ENCODE results near the gene LONP1. TPM values are rescaled to one million over a fixed set of nuclear protein-coding genes. Genes with fewer than 3 reads are reported as not detected.
"Not testable (repeated sequence)": the region's sequence is repeated elsewhere in the genome, so short reads cannot be mapped to it uniquely, and the experiment has no call there.

LONP1 gene
- total and polyA plus RNA-seq, 9 donors: 25.5 to 77.2 (median 51.4) TPM

DNA sequence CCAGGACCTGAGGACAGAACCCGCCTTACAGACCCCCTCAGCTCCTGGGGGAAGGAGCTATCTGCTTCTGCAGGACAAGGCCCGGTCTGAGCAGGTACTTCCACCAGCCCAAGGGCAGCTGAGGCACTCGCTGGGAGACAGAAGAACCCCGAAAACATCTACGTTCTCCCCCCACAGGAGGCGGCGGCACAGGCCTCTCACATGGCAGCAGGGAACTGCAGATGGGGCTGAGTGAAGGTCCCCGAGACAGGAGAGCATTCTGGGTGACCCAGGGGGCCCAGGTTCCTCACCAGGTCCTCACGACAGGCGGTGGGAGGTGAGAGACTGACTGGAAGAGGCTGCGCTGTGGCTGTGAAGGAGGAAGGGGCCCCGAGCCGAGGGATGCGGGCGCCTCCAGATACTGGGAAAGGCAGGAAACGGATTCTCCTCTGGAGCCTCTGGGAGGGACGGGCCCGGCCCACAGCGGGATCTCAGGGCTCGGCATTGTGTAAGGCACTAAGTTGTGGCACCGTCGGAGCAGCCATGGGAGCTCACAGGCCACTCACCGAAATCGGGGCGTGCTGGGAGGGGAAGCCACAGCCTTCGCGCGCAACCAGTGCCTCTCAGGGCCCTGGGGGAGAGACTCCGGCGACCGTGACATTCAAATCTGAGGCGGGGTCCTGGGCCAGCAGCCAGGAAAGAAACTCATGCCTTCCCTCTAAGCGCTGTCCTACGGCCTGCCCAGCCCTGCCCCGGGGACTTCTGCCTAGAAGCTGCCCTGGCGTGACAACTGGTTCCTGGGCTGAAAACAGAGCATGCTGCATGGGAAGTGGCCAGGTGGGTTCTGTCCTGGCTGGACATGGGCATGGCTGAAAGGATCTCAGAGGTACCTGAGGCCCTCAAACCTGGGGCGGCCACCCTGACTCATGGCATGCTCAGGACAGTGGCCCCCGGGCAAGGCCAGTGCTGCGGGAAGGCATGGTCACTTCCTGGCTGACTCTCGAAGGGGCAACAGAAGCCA, 15.8 kb downstream of the LONP1 start:
- no peak overlapping the region for H3K4me3 ChIP-seq
- TF ChIP-seq, protein P1, sequence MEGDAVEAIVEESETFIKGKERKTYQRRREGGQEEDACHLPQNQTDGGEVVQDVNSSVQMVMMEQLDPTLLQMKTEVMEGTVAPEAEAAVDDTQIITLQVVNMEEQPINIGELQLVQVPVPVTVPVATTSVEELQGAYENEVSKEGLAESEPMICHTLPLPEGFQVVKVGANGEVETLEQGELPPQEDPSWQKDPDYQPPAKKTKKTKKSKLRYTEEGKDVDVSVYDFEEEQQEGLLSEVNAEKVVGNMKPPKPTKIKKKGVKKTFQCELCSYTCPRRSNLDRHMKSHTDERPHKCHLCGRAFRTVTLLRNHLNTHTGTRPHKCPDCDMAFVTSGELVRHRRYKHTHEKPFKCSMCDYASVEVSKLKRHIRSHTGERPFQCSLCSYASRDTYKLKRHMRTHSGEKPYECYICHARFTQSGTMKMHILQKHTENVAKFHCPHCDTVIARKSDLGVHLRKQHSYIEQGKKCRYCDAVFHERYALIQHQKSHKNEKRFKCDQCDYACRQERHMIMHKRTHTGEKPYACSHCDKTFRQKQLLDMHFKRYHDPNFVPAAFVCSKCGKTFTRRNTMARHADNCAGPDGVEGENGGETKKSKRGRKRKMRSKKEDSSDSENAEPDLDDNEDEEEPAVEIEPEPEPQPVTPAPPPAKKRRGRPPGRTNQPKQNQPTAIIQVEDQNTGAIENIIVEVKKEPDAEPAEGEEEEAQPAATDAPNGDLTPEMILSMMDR (IDR thresholded peaks at IDR 0.05): no peak
- TF ChIP-seq POLR2A (IDR thresholded peaks at IDR 0.05) (no peak), EP300 (IDR thresholded peaks at IDR 0.05) (no peak)
- no peak overlapping the region for H3K27ac ChIP-seq
- intact Hi-C loops (cut with DNase I): no loop called here
- no peaks in the 10 kb centered on the region for H3K4me1 ChIP-seq (ENCODE audit: insufficient read depth)
- 94% methylated on average over 38 to 40 of the region's 40 CpGs for WGBS, 3 donors
- no peaks in the 10 kb centered on the region for H3K9me3 ChIP-seq
- H3K27me3 ChIP-seq: no peaks in the 10 kb centered on the region
- no peak for DNase-seq
- H3K36me3 ChIP-seq: no peaks in the 10 kb centered on the region

DNA sequence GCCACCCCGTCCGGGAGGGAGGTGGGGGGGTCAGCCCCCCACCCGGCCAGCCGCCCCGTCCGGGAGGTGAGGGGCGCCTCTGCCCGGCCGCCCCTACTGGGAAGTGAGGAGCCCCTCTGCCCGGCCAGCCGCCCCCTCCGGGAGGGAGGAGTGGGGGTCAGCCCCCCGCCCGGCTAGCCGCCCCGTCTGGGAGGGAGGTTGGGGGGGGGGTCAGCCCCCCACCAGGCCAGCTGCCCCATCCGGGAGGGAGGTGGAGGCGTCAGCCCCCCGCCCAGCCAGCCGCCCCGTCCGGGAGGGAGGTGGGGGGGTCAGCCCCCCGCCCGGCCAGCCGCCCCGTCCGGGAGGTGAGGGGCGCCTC, 17.9 kb downstream of the LONP1 start:
- DNase-seq; H3K4me1 ChIP-seq (ENCODE audit: insufficient read depth); H3K9me3 ChIP-seq; intact Hi-C loops (cut with DNase I); H3K36me3 ChIP-seq; H3K27me3 ChIP-seq; H3K4me3 ChIP-seq; H3K27ac ChIP-seq: not testable (repeated sequence)
- 89 to 100% (median 91%) methylated on average over 2 to 18 of the region's 28 CpGs for WGBS, 3 donors

DNA sequence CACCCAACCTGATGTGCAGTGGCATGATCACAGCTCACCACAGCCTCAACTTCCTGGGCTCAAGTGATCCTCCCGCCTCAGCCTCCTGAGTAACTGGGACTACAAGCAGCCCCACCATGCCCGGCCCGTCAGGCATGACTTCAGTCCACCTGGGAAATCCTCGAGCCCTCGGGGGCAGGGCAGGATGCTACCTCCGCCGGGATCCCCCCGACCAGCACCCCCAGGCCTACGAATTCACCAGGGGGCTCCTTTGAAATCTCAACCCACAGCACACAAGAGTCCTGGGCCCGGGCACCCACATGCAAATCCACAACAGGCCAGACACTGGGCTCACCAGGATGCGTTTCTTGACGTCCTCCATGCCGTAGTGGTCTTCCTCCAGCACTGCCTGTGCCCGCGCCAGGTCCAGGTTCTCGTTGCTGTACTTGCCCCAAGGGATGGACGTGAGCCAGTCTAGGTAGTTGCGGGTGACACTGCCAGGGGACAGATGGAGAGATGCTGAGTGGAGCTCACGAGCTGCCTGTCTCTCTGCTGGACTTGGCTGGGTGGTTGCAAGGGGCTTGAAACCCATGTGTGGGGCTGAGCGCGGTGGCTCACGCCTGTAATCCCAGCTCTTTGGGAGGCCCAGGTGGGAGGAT, 19.4 kb downstream of the LONP1 start:
- H3K27ac ChIP-seq: no peak overlapping the region
- no peaks in the 10 kb centered on the region for H3K36me3 ChIP-seq
- H3K4me1 ChIP-seq (ENCODE audit: insufficient read depth): no peaks in the 10 kb centered on the region
- no peak overlapping the region for H3K4me3 ChIP-seq
- WGBS, 3 donors: 92 to 95% (median 93%) methylated on average over 22 of the region's 22 CpGs
- H3K27me3 ChIP-seq: no peaks in the 10 kb centered on the region
- peak in 1 of 5 donors; percentile 8 for DNase-seq
- H3K9me3 ChIP-seq: no peaks in the 10 kb centered on the region
- TF ChIP-seq, protein P1 (IDR thresholded peaks at IDR 0.05): no peak
- no peak for TF ChIP-seq EP300 (IDR thresholded peaks at IDR 0.05)
- TF ChIP-seq POLR2A (IDR thresholded peaks at IDR 0.05): no peak
- intact Hi-C loops (cut with DNase I): no loop called here

DNA sequence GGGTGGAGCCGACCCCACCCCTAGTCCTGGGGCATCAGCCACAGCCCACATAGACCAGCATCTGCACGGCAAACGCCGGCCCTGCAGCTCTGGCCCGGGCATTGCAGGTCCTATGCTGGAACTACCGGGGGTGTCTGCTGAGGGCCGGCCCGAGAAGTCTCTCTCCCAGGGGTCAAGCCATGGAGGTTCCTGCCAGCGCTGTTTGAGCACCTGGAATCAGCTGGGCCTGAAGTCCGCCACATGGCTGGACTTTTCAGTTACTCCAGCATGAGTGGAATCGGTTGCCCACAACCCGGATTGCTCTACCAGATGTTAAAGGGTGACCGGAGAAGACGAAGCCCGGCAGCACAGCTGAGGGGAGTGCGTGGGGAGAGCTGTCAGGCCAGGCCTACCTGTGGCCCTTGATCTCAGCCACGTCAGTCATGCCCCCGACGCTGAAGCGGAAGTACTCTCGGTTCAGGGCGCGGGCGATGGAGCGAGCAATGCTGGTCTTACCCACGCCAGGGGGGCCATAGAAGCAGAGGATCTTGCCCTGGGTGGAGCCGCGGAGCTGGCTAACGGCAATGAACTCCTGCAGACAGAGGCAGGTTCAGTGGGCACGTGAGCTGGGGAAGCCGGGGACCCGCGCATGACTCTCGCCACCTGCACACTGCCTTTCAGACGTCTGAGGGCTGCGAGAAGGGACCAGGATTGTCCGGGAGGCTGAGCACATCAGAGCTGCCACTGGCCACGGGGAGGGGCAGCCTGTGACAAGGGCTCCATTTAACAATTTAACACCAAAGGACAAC, 21.1 kb downstream of the LONP1 start:
- intact Hi-C loops (cut with DNase I): no loop called here
- WGBS, 3 donors: 80 to 85% (median 85%) methylated on average over 33 to 38 of the region's 38 CpGs
- Histone ChIP-seq H3K4me1 (ENCODE audit: insufficient read depth) (no peaks in the 10 kb centered on the region), H3K9me3 (no peaks in the 10 kb centered on the region), H3K36me3 (no peaks in the 10 kb centered on the region), H3K27me3 (no peaks in the 10 kb centered on the region), H3K27ac (no peak overlapping the region), H3K4me3 (no peak overlapping the region)
- TF ChIP-seq POLR2A (IDR thresholded peaks at IDR 0.05) (no peak), EP300 (IDR thresholded peaks at IDR 0.05) (no peak)
- TF ChIP-seq, protein P1 (IDR thresholded peaks at IDR 0.05): no peak
- peak in 2 of 5 donors; percentile 9 to 18 for DNase-seq
